Measurements from ENCODE around the gene BIRC7.

Gene BIRC7

GRCh38 chr20:63284544-63284949, 48.8 kb downstream of the BIRC7 start:
- DNase-seq, result no peak

- DNase-seq, result no peak
Measured at GRCh38 chr20:63284981-63285524, 49.3 kb downstream of the BIRC7 start.

DNA sequence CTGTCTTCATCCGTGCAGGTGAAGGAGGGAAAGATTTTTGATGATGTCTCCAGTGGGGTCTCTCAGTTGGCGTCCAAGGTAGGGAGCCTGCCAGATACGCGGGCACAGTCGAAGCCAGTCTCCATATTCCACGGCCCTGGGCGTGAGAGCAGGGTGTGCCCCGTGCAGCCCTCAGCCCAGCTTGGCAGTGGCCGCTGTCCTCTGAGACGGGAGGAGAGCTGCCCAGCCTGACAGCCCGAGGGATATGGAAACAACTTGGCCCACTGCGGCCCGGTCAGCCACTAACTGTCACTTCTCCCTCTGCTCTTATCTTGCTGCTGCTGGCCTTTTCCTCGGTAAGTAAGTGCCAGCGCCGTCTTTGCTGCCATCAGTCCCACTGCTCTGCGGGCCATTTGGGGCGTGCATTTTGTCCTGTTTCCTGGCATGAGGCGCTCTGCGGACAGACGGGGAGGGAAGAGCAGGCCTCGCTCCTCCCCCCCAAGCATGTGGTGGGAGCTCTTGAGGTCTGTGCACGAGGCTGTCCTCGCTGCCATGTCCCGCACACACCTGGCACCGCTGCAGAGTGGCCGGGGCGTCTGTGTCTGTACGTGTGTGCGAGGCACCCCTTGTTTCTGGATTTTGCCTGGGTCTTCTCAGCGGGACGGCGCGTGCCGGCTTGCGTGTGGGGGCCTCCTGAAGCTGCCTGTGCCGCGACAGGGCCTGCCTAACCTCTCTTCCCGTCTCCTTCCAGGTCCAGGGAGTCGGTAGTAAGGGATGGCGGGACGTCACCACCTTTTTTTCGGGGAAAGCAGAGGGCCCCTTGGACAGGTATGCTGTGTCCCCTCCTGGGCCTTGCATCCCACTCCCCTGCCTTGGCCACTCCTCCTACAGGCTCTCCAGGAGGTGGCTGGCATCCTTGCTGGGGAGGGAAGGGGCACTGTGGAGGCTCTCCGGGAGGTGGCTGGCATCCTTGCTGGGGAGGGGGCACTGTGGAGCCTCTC, 50.2 kb downstream of the BIRC7 start:
- no peak for DNase-seq

- DNase-seq, result no peak
Measured at GRCh38 chr20:63286781-63287696, 51.3 kb downstream of the BIRC7 start.

- no peak for DNase-seq
Measured at GRCh38 chr20:63287697-63288580, 52.2 kb downstream of the BIRC7 start.

DNA sequence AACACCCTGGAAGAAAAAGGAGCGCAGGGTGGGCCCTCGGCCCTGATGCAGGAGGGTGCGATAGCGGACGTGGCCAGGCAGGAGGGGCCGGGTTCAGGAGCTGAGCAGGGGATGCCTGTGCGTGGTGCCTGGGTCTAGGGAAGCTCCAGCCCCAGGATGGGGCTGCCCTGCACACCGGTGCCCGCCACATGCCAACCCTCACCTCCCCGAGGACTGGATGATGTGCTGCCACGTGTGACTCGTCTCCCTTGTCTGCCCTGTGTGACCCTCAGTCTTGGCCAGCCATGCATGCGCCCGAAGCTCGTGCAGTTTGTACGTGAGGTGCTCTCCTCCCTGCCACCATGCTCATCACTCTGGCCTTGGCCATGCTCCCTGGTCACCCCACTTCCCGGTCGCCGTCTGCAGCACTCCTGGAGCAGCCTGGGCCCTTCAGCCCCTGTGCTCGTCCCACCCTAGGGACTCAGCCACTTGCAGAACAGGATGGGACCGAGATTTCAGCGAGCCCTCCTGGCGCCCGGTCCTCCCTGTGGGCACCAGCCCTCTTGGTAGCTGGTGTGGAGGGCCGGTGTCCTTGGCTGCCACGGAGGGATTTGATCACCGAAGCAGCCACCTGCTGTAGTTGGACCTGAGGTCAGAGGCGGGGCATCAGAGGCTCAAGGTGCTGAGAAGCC, 53.0 kb downstream of the BIRC7 start:
- no peak for DNase-seq

- no peak for DNase-seq
Measured at GRCh38 chr20:63289311-63290135, 53.8 kb downstream of the BIRC7 start.
